A673 (cell line): Measurements from ENCODE around the gene WDR59. TPM values are rescaled to one million over a fixed set of nuclear protein-coding genes. Genes with fewer than 3 reads are reported as not detected.
"Not testable (repeated sequence)": the region's sequence is repeated elsewhere in the genome, so short reads cannot be mapped to it uniquely, and the experiment has no call there.

Source experiments
- BruUV-seq: library from RNA; stranded (reverse); fragments of 400-500 nt; replicated peaks from 2 replicates; lab custom pipeline; 2021; lab: Mats Ljungman, UMichigan
- CTCF ChIA-PET: fragments of 300-600 bp; sonication (Branson Sonifier 250); formaldehyde crosslinking; loops from one replicate; lab custom pipeline; 2022; ENCODE audit warnings: antibody characterized with exemption; lab: Charles Lee
- POLR2A ChIA-PET: fragments of 300-600 bp; sonication (Branson Sonifier 250); formaldehyde crosslinking; loops from one replicate; lab custom pipeline; 2022; ENCODE audit warnings: antibody characterized with exemption; ENCODE audit not compliant: low non-redundant PET; lab: Charles Lee
- DNase-seq: peaks from one replicate; pipeline ENCODE4 v3.0.0-alpha.2; 2015; ENCODE audit warnings: low spot score
- H3K27ac ChIP-seq: fragments of 200-600 bp; sonication (generic); 2 replicates; pipeline ENCODE4 v1.5.1; 2016; ENCODE audit warnings: mixed run types, low read depth, mild to moderate bottlenecking, mixed read lengths, antibody characterized with exemption, low read length; ENCODE audit not compliant: poor library complexity, severe bottlenecking
- H3K27me3 ChIP-seq: fragments of 200-600 bp; sonication (generic); replicated peaks from 2 replicates; pipeline ENCODE4 v1.6.1; 2017; ENCODE audit warnings: mixed run types, low read depth, mild to moderate bottlenecking, mixed read lengths, antibody characterized with exemption, low read length; ENCODE audit not compliant: insufficient read depth, poor library complexity
- H3K36me3 ChIP-seq: fragments of 200-600 bp; sonication (generic); 2 replicates; pipeline ENCODE4 v1.6.1; 2016; ENCODE audit warnings: mixed run types, mild to moderate bottlenecking, mixed read lengths, antibody characterized with exemption, low read length; ENCODE audit not compliant: insufficient read depth, poor library complexity, severe bottlenecking
- H3K4me1 ChIP-seq: fragments of 200-600 bp; sonication (generic); 2 replicates; pipeline ENCODE4 v1.6.1; 2017; ENCODE audit warnings: mixed run types, mild to moderate bottlenecking, mixed read lengths, antibody characterized with exemption, low read length; ENCODE audit not compliant: insufficient read depth, poor library complexity, severe bottlenecking
- H3K4me3 ChIP-seq: fragments of 200-600 bp; sonication (generic); 2 replicates; pipeline ENCODE4 v1.5.1; 2016; ENCODE audit warnings: low read depth, mixed run types, mild to moderate bottlenecking, mixed read lengths, low read length; ENCODE audit not compliant: poor library complexity, severe bottlenecking
- H3K9me3 ChIP-seq: fragments of 200-600 bp; sonication (generic); 2 replicates; pipeline ENCODE4 v1.6.1; 2016; ENCODE audit warnings: mixed run types, low read depth, mild to moderate bottlenecking, mixed read lengths, antibody characterized with exemption, low read length; ENCODE audit not compliant: poor library complexity, severe bottlenecking
- EZH2 ChIP-seq: fragments of 200-600 bp; sonication (generic); IDR thresholded peaks from 2 replicates; pipeline ENCODE4 v1.6.1; 2017; ENCODE audit warnings: borderline replicate concordance, low read depth, mild to moderate bottlenecking, mixed read lengths, antibody characterized with exemption, low read length; ENCODE audit not compliant: poor library complexity, severe bottlenecking
- intact Hi-C: fragments of 100-400 bp; cut with micrococcal nuclease; formaldehyde crosslinking; loops from one replicate; pipeline ENCODE4 v1.10.0; 2022; ENCODE audit not compliant: unreplicated experiment
- total RNA-seq: library from RNA; stranded (reverse); gene quantifications from 2 replicates; pipeline ENCODE4 v1.2.3, GENCODE V29; 2021
- TF ChIP-seq, protein P1 (sequence below): fragments of 300-800, 200-600 bp; sonication (generic); conservative IDR thresholded peaks from 2 replicates; pipeline ENCODE4 v1.5.1; 2017; ENCODE audit warnings: low read depth, mild to moderate bottlenecking, antibody characterized with exemption, low read length, moderate library complexity, mixed read lengths

Gene WDR59
- total RNA-seq, 1 experiment from 2014 or later = 51.4 TPM

GRCh38 chr16:75017670-75018525 lies 33.0 kb upstream of the WDR59 start:
- intact Hi-C loops = no loop called here
- H3K36me3 ChIP-seq = peaks cover 9% of the 10 kb centered on the region
- H3K27ac ChIP-seq = no peak overlapping the region
- peaks cover 17% of the 10 kb centered on the region for H3K4me1 ChIP-seq
- BruUV-seq = no TSS peak
- no peak overlapping the region for H3K4me3 ChIP-seq
- peaks cover 15% of the 10 kb centered on the region for H3K9me3 ChIP-seq
- CTCF ChIA-PET = no interaction called here
- TF ChIP-seq EZH2 = no peak
- TF ChIP-seq, protein P1, sequence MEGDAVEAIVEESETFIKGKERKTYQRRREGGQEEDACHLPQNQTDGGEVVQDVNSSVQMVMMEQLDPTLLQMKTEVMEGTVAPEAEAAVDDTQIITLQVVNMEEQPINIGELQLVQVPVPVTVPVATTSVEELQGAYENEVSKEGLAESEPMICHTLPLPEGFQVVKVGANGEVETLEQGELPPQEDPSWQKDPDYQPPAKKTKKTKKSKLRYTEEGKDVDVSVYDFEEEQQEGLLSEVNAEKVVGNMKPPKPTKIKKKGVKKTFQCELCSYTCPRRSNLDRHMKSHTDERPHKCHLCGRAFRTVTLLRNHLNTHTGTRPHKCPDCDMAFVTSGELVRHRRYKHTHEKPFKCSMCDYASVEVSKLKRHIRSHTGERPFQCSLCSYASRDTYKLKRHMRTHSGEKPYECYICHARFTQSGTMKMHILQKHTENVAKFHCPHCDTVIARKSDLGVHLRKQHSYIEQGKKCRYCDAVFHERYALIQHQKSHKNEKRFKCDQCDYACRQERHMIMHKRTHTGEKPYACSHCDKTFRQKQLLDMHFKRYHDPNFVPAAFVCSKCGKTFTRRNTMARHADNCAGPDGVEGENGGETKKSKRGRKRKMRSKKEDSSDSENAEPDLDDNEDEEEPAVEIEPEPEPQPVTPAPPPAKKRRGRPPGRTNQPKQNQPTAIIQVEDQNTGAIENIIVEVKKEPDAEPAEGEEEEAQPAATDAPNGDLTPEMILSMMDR = no peak
- no peaks in the 10 kb centered on the region for H3K27me3 ChIP-seq
- POLR2A ChIA-PET = no interaction called here
- DNase-seq = no peak

DNA sequence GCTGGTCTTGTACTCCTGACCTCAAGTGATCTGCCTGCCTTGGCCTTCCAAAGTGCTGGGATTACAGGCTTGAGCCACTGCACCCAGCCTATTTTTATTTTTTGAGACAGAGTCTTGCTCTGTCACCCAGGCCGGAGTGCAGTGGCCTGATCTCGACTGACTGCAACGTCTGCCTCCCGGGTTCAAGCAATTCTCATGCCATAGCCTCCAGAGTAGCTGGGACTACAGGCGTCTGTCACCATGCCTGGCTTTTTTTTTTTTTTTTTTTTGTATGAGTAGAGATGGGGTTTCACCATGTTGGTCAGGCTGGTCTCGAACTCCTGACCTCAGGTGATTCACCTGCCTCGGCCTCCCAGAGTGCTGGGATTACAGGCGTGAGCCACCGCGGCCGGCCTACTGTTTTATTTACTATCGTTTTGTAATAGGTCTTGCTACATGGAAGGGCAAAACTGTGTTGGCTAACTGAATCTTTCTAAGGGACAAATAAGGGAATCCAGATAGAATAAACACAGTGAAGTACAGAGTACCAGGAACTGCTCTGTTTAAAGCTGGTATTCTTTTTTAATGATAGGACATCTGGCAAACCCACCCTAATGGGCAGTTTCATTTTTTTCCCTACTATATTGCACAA lies 31.6 kb upstream of the WDR59 start:
- POLR2A ChIA-PET = interaction anchor here (0.5 kb wide), 1 partner anchor 15 kb away, joined by 3 read pairs; no protein-coding TSS in a partner anchor
- H3K27me3 ChIP-seq, intact Hi-C loops, H3K4me3 ChIP-seq, H3K27ac ChIP-seq, DNase-seq, CTCF ChIA-PET, H3K36me3 ChIP-seq, BruUV-seq: not testable (repeated sequence)
- Histone ChIP-seq H3K9me3 (peaks cover 12% of the 10 kb centered on the region), H3K4me1 (peaks cover 27% of the 10 kb centered on the region)

DNA sequence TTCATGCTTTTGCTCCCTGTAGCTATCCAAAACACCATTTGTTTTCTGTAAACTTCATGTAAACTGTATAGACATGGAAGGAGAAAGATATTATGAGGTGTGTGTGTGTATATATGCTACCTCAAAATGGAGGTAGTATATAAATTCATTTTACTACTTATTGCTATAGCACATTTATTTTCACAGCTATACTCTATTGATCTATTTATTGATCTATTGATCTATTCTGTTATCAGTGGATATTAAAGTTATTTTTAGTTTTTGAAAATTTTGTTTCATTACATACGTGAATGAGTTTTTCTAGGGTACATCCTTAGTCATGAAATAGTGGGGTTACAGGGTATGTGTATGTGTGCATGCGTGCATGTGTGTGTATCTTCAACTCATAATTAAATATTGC lies 29.4 kb upstream of the WDR59 start:
- peaks cover 38% of the 10 kb centered on the region for H3K4me1 ChIP-seq
- intact Hi-C loops = no loop called here
- no peaks in the 10 kb centered on the region for H3K27me3 ChIP-seq
- no TSS peak for BruUV-seq
- CTCF ChIA-PET = no interaction called here
- TF ChIP-seq, protein P1 = no peak
- no peak for TF ChIP-seq EZH2
- H3K9me3 ChIP-seq = no peaks in the 10 kb centered on the region
- H3K36me3 ChIP-seq = no peaks in the 10 kb centered on the region
- DNase-seq = no peak
- H3K4me3 ChIP-seq = no peak overlapping the region
- H3K27ac ChIP-seq = no peak overlapping the region
- POLR2A ChIA-PET = no interaction called here

- DNase-seq, CTCF ChIA-PET, H3K9me3 ChIP-seq, H3K4me3 ChIP-seq, H3K27me3 ChIP-seq, intact Hi-C loops, H3K36me3 ChIP-seq, POLR2A ChIA-PET, BruUV-seq: not testable (repeated sequence)
- peaks cover 34% of the 10 kb centered on the region for H3K4me1 ChIP-seq
- peak overlapping the region; percentile 85 for H3K27ac ChIP-seq
Measured at GRCh38 chr16:75013123-75013522, 28.2 kb upstream of the WDR59 start.
